Measurements from ENCODE around the gene ADAMTS7.

The ADAMTS7 gene

DNA sequence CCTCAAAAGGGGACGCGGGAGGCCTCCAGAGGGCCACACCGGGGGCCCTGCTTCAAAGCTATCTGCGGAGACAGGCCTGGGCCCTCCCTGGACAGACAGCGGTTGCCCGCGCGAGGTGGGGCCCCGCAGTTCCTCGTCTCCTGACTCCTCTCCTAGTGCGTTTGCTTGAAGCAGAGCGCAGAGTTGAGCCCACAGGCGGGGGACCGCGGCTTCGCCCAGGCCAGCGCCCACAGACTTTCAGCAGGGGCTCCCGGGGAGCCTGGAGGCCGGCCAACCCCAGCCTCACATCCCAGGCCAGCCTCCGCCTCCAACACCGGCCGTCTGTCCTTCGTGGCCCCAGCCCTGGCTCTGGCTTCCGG is 540 bp upstream of the ADAMTS7 start:
- H3K4me2 ChIP-seq, result peak overlapping the region; percentile 73
- TF ChIP-seq, protein P1, sequence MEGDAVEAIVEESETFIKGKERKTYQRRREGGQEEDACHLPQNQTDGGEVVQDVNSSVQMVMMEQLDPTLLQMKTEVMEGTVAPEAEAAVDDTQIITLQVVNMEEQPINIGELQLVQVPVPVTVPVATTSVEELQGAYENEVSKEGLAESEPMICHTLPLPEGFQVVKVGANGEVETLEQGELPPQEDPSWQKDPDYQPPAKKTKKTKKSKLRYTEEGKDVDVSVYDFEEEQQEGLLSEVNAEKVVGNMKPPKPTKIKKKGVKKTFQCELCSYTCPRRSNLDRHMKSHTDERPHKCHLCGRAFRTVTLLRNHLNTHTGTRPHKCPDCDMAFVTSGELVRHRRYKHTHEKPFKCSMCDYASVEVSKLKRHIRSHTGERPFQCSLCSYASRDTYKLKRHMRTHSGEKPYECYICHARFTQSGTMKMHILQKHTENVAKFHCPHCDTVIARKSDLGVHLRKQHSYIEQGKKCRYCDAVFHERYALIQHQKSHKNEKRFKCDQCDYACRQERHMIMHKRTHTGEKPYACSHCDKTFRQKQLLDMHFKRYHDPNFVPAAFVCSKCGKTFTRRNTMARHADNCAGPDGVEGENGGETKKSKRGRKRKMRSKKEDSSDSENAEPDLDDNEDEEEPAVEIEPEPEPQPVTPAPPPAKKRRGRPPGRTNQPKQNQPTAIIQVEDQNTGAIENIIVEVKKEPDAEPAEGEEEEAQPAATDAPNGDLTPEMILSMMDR (conservative IDR thresholded peaks at IDR 0.05; ENCODE audit: low read depth, low read length), result peak; percentile 19
- H3K4me3 ChIP-seq (IDR thresholded peaks at IDR 0.05; ENCODE audit: insufficient read depth, low read depth, low read length), result no peak overlapping the region
- H3K36me3 ChIP-seq (ENCODE audit: insufficient read depth), result no peaks in the 10 kb centered on the region
- H3K9ac ChIP-seq, result no peak overlapping the region
- H3K27me3 ChIP-seq (ENCODE audit: insufficient read depth, low read depth), result peaks cover 5% of the 10 kb centered on the region; the same call in 1 of the 2 replicates
- no peak overlapping the region for H3K27ac ChIP-seq
- H3K4me1 ChIP-seq (ENCODE audit: low read depth, poor library complexity, severe bottlenecking), result peaks cover 3% of the 10 kb centered on the region
- H3K79me2 ChIP-seq (ENCODE audit: insufficient read depth, low read depth), result no peaks in the 10 kb centered on the region
- no peaks in the 10 kb centered on the region for H4K20me1 ChIP-seq (ENCODE audit: insufficient read depth)
- H2AFZ ChIP-seq (ENCODE audit: low read depth), result peak overlapping the region; percentile 89

DNA sequence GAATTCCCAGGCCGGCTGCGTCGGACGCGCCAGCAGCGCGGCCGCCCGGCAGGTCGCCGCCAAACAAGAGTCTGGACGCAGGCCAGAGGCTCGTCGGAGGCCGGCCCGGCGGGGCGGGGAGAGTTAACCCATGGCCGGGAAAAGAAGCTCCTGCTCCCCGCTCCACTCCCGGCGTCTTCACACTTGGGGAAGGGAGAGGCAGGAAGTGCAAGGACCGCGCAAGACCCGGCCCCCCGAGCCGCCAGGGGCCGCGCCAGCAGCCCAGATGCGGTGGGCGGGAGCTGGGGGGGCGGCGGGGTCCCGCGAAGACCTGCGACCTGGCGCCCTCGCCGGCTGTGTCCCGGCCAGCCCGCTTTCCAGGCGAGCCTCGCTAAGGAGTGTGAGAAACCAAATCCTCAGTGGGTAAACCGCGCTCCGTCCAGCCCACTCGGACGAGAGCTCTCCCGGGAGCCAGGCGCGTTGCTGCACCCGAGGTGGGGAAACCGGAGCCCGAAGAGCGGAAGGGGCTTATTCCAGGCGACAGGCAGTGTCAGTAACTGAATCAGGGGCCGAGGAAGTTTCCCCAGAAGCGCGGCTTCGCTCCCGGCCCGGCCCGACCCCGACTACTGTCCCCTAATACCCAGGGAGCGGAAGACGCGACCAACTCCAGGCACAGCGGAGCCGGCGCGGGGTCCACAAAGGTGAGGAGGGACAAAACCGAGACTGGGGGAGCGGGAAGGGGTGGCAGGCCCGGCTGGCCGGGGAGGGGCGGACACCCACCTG is 721 bp downstream of the ADAMTS7 start:
- H3K4me3 ChIP-seq (IDR thresholded peaks at IDR 0.05; ENCODE audit: insufficient read depth, low read depth, low read length), result no peak overlapping the region
- H3K36me3 ChIP-seq (ENCODE audit: insufficient read depth), result no peaks in the 10 kb centered on the region
- H3K79me2 ChIP-seq (ENCODE audit: insufficient read depth, low read depth), result no peaks in the 10 kb centered on the region
- no peaks in the 10 kb centered on the region for H4K20me1 ChIP-seq (ENCODE audit: insufficient read depth)
- TF ChIP-seq, protein P1 (conservative IDR thresholded peaks at IDR 0.05; ENCODE audit: low read depth, low read length), result no peak
- H3K4me1 ChIP-seq (ENCODE audit: low read depth, poor library complexity, severe bottlenecking), result peaks cover 3% of the 10 kb centered on the region
- peak overlapping the region; percentile 48; the same call in 1 of the 2 replicates for H3K4me2 ChIP-seq
- peak overlapping the region; percentile 66; the same call in 1 of the 2 replicates for H2AFZ ChIP-seq (ENCODE audit: low read depth)
- peaks cover 5% of the 10 kb centered on the region; the same call in 1 of the 2 replicates for H3K27me3 ChIP-seq (ENCODE audit: insufficient read depth, low read depth)
- no peak overlapping the region for H3K27ac ChIP-seq
- H3K9ac ChIP-seq, result no peak overlapping the region

DNA sequence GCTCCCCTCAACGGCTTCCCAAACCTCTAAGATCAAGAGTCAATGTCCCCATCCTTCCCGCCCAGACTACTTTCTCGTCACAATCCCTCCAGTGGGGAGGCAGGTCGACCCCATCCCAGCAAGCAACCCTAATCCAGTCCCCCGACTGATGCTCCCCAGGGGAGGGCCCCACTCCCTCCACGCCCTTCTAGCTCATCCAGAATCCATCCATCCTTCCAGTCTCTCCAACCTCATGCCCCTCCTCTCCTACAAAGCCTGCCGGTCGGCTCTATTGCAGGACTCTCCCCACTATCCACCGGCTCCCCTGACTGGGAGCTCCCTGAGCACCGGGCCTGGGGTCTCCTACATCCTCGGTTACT is 1.3 kb downstream of the ADAMTS7 start:
- Histone ChIP-seq H3K9ac (no peak overlapping the region), H3K4me3 (IDR thresholded peaks at IDR 0.05; ENCODE audit: insufficient read depth, low read depth, low read length) (no peak overlapping the region), H3K36me3 (ENCODE audit: insufficient read depth) (no peaks in the 10 kb centered on the region), H3K4me1 (ENCODE audit: low read depth, poor library complexity, severe bottlenecking) (peaks cover 3% of the 10 kb centered on the region), H3K27ac (no peak overlapping the region), H3K27me3 (ENCODE audit: insufficient read depth, low read depth) (peaks cover 5% of the 10 kb centered on the region; the same call in 1 of the 2 replicates), H3K79me2 (ENCODE audit: insufficient read depth, low read depth) (no peaks in the 10 kb centered on the region), H4K20me1 (ENCODE audit: insufficient read depth) (no peaks in the 10 kb centered on the region), H3K4me2 (no peak overlapping the region), H2AFZ (ENCODE audit: low read depth) (no peak overlapping the region)
- TF ChIP-seq, protein P1 (conservative IDR thresholded peaks at IDR 0.05; ENCODE audit: low read depth, low read length), result no peak

DNA sequence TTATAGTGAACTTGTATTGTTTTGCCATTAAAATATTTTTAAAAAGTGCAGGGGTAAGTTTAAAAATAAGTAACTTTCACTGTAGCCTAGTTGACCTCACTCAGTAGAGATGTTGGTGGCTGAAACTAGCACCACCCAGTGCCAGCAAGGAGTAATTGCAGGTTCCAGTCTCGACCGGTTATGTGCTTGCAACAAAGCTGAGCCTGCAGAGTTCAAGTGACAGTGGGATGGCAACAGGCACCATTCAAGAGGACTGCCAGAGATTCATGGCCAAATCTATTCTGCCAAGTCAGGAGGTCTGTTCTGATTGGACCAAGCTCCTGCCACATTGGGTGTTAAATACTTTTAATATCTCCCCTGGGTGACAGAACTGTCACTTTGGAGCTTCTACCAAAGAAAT is 2.7 kb downstream of the ADAMTS7 start:
- Histone ChIP-seq H3K79me2 (ENCODE audit: insufficient read depth, low read depth) (no peaks in the 10 kb centered on the region), H3K4me2 (no peak overlapping the region), H4K20me1 (ENCODE audit: insufficient read depth) (no peaks in the 10 kb centered on the region), H3K27me3 (ENCODE audit: insufficient read depth, low read depth) (peaks cover 5% of the 10 kb centered on the region; the same call in 1 of the 2 replicates), H3K4me3 (IDR thresholded peaks at IDR 0.05; ENCODE audit: insufficient read depth, low read depth, low read length) (no peak overlapping the region), H3K36me3 (ENCODE audit: insufficient read depth) (no peaks in the 10 kb centered on the region), H3K27ac (no peak overlapping the region), H2AFZ (ENCODE audit: low read depth) (no peak overlapping the region), H3K9ac (no peak overlapping the region), H3K4me1 (ENCODE audit: low read depth, poor library complexity, severe bottlenecking) (peaks cover 3% of the 10 kb centered on the region)
- TF ChIP-seq, protein P1 (conservative IDR thresholded peaks at IDR 0.05; ENCODE audit: low read depth, low read length), result peak; percentile 59; the same call in 1 of the 2 replicates

Measured in KMS-11 (cell line).